Stomach smooth muscle (tissue), 2 donors: ENCODE results near the gene TNIP3.

Experiments
- H3K27ac ChIP-seq: one replicate; pipeline ENCODE4 v1.7.0; 2013; ENCODE audit warnings: mild to moderate bottlenecking, low read length, inconsistent platforms
- H3K27me3 ChIP-seq, 2 donors: one replicate each; pipeline ENCODE4 v1.7.0; 2013; ENCODE audit warnings: low read length in 2 of 2; ENCODE audit not compliant: insufficient read depth in 2 of 2, control insufficient read depth in 1 of 2
- H3K36me3 ChIP-seq, 2 donors: one replicate each; pipeline ENCODE4 v1.7.0; 2013; ENCODE audit warnings: low read length in 2 of 2; ENCODE audit not compliant: control insufficient read depth in 2 of 2, insufficient read depth in 2 of 2
- H3K4me1 ChIP-seq: one replicate; pipeline ENCODE4 v1.7.0; 2013; ENCODE audit warnings: low read length; ENCODE audit not compliant: control insufficient read depth, insufficient read depth
- H3K4me3 ChIP-seq, 2 donors: one replicate each; pipeline ENCODE4 v1.7.0; 2013; ENCODE audit warnings: low read length in 2 of 2
- H3K9ac ChIP-seq, 2 donors: one replicate each; pipeline ENCODE4 v1.7.0; 2013; ENCODE audit warnings: low read length in 2 of 2, mild to moderate bottlenecking in 1 of 2
- H3K9me3 ChIP-seq, 2 donors: one replicate each; pipeline ENCODE4 v1.7.0; 2013; ENCODE audit warnings: low read length in 2 of 2; ENCODE audit not compliant: control insufficient read depth in 2 of 2
- donor health status: healthy.
- donor health status: Pancreatic carcinoma.

Gene TNIP3

DNA sequence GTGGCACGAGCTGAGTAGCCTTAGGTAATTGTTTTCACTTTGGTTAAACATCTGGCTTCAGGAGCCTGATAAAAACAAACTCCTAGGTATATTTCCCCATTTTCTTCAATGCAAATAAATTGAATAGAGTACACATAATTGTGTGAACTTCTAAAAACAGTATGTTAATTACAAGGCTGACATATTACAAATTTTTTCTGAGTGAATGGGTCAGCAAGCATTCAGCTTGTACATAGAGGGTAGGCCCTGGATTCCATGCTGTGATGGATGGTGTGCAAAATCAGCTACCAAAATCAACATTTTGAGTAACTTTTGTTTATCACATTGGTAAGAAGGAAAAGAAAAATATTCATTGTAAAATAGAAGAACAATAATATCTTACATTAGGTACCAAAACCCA is 12.2 kb downstream of the TNIP3 start:
- H3K4me3 ChIP-seq: no peak overlapping the region

DNA sequence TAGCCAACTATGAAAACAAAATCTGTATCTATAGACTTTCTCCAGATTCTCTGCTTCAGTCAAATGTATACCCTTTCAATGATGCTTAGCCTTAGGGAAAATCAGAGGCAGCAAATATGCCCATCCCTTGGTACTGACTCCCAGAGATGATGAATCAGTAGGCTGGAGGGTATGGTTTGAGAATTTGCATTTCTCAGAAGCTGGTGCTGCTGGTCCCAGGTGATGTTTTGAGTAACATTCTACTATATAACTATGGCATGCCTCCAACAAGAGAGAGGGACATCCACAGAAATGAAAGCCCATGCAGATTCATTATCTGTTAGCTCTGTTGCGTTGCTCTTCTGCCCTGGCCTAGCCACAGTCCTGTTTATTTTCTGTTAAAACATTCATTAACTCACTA is 13.6 kb downstream of the TNIP3 start:
- no peak overlapping the region for H3K27ac ChIP-seq
- no peaks in the 10 kb centered on the region for H3K4me1 ChIP-seq
- no peak overlapping the region for H3K9ac ChIP-seq
- no peak overlapping the region for H3K4me3 ChIP-seq
- no peaks in the 10 kb centered on the region for H3K36me3 ChIP-seq
- no peaks in the 10 kb centered on the region for H3K27me3 ChIP-seq
- no peaks in the 10 kb centered on the region for H3K9me3 ChIP-seq

More for the DNA sequence above, 12.2 kb downstream of the TNIP3 start:
- Histone ChIP-seq H3K36me3 (no peaks in the 10 kb centered on the region), H3K27ac (no peak overlapping the region), H3K9me3 (no peaks in the 10 kb centered on the region), H3K4me1 (no peaks in the 10 kb centered on the region), H3K27me3 (peaks cover 0 to 2% of the 10 kb centered on the region in 2 donors), H3K9ac (no peak overlapping the region)

DNA sequence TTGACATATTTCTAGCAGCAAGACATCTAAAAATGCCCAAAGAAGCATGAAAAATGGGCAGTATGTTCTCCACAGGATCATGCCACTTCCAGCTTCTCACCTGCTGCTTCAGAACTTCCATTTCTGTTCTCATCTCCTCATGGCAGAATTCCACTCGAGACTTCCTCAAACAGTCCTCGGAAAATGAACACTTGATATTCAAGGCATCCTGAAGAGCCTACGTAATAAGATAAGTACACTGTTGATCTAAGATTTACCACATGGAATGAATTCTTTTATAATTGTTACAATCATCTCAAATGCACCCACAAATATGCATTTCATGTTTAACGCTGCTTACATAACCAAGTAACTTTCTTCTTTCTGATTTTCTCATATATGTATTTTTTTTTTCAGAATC is 14.1 kb downstream of the TNIP3 start:
- H3K9ac ChIP-seq: no peak overlapping the region
- no peak overlapping the region for H3K4me3 ChIP-seq
- no peak overlapping the region for H3K27ac ChIP-seq
- no peaks in the 10 kb centered on the region for H3K9me3 ChIP-seq
- no peaks in the 10 kb centered on the region for H3K27me3 ChIP-seq
- no peaks in the 10 kb centered on the region for H3K36me3 ChIP-seq
- no peaks in the 10 kb centered on the region for H3K4me1 ChIP-seq

- Histone ChIP-seq H3K27me3 (no peaks in the 10 kb centered on the region), H3K36me3 (no peaks in the 10 kb centered on the region), H3K9me3 (no peaks in the 10 kb centered on the region), H3K9ac (no peak overlapping the region), H3K4me3 (no peak overlapping the region), H3K4me1 (no peaks in the 10 kb centered on the region), H3K27ac (no peak overlapping the region)
Observed at GRCh38 chr4:121148621-121149020, 15.5 kb downstream of the TNIP3 start.

- no peak overlapping the region for H3K27ac ChIP-seq
- H3K9ac ChIP-seq: no peak overlapping the region
- no peaks in the 10 kb centered on the region for H3K9me3 ChIP-seq
- H3K4me1 ChIP-seq: no peaks in the 10 kb centered on the region
- no peaks in the 10 kb centered on the region for H3K36me3 ChIP-seq
- no peaks in the 10 kb centered on the region for H3K27me3 ChIP-seq
- no peak overlapping the region for H3K4me3 ChIP-seq
Observed at GRCh38 chr4:121148000-121148399, 16.1 kb downstream of the TNIP3 start.

GRCh38 chr4:121146530-121146929 is 17.6 kb downstream of the TNIP3 start:
- no peak overlapping the region for H3K27ac ChIP-seq

GRCh38 chr4:121145430-121145829 is 18.7 kb downstream of the TNIP3 start:
- Histone ChIP-seq H3K36me3 (no peaks in the 10 kb centered on the region), H3K4me1 (no peaks in the 10 kb centered on the region), H3K27me3 (no peaks in the 10 kb centered on the region), H3K9me3 (no peaks in the 10 kb centered on the region), H3K9ac (no peak overlapping the region), H3K27ac (no peak overlapping the region), H3K4me3 (no peak overlapping the region)

More at GRCh38 chr4:121146530-121146929, 17.6 kb downstream of the TNIP3 start:
- Histone ChIP-seq H3K4me3 (no peak overlapping the region), H3K36me3 (no peaks in the 10 kb centered on the region), H3K4me1 (no peaks in the 10 kb centered on the region), H3K9ac (no peak overlapping the region), H3K27me3 (no peaks in the 10 kb centered on the region), H3K9me3 (no peaks in the 10 kb centered on the region)

GRCh38 chr4:121144021-121144420 is 20.1 kb downstream of the TNIP3 start:
- no peaks in the 10 kb centered on the region for H3K27me3 ChIP-seq
- no peaks in the 10 kb centered on the region for H3K4me1 ChIP-seq
- H3K9ac ChIP-seq: no peak overlapping the region
- no peaks in the 10 kb centered on the region for H3K36me3 ChIP-seq
- no peak overlapping the region for H3K27ac ChIP-seq
- no peaks in the 10 kb centered on the region for H3K9me3 ChIP-seq
- H3K4me3 ChIP-seq: no peak overlapping the region

DNA sequence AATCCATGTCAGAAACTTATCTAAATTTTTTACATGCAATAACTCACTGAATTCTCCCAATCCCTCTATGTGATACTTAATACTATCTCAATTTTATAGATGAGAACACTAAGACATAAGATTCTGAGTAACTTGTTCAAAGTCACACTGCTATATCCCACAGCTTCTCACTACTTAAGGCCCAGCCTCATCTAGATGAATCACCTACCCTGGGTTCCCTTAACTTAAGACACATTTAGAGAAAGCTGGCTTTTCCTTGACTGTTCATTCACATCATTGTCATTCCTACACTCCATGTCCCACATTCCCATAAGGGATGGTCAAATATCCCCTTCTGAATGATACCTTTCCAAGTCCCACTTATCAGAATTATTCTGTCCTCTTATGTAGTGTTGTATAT is 21.0 kb downstream of the TNIP3 start:
- Histone ChIP-seq H3K9ac (no peak overlapping the region), H3K27me3 (no peaks in the 10 kb centered on the region), H3K9me3 (no peaks in the 10 kb centered on the region), H3K4me1 (no peaks in the 10 kb centered on the region), H3K27ac (no peak overlapping the region), H3K4me3 (no peak overlapping the region), H3K36me3 (no peaks in the 10 kb centered on the region)

- no peak overlapping the region for H3K9ac ChIP-seq
- no peaks in the 10 kb centered on the region for H3K4me1 ChIP-seq
- no peaks in the 10 kb centered on the region for H3K27me3 ChIP-seq
- H3K9me3 ChIP-seq: no peaks in the 10 kb centered on the region
- H3K4me3 ChIP-seq: no peak overlapping the region
- H3K27ac ChIP-seq: no peak overlapping the region
- no peaks in the 10 kb centered on the region for H3K36me3 ChIP-seq
Observed at GRCh38 chr4:121140716-121141460, 23.2 kb downstream of the TNIP3 start.

DNA sequence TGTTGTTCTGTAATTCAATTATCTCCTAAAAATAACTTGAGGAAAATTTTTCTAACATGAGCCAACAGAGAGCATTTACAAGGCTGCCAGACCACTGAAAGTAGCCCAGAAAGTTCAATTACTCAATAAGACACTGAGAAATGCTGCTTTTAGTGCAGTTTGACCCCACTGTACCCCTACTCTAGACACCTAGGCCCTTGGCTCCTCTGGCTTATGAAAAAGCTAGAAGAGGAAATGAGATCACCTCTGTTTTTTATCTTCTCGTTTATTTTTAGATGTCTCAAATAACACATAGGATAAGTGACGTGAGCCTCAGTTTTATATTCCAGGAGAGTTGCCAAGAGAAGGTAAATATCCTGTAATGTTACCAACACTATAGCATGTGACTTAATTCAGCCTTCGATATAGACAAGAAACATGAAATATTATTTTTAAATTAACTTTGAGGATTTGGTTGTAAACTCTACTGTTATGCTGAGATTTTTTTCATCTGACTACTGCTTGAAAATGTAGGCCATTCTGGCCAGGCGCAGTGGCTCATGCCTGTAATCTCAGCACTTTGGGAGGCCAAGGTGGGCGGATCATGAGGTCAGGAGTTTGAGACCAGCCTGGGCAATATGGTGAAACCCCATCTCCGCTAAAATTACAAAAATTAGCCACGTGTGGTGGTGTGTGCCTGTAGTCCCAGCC is 24.4 kb downstream of the TNIP3 start:
- H3K4me3 ChIP-seq: no peak overlapping the region
- H3K27ac ChIP-seq: no peak overlapping the region
- H3K9me3 ChIP-seq: no peaks in the 10 kb centered on the region
- H3K27me3 ChIP-seq: no peaks in the 10 kb centered on the region
- H3K9ac ChIP-seq: no peak overlapping the region
- H3K36me3 ChIP-seq: no peaks in the 10 kb centered on the region
- H3K4me1 ChIP-seq: no peaks in the 10 kb centered on the region
